Measurements from ENCODE around the gene PNPLA2. TPM values are rescaled to one million over a fixed set of nuclear protein-coding genes. Genes with fewer than 3 reads are reported as not detected.

The PNPLA2 gene
- total RNA-seq, 4 donors from 2014 or later, result 39.7 to 79.4 (median 58.9) TPM

GRCh38 chr11:797296-798092, 21.2 kb upstream of the PNPLA2 start:
- peak; percentile 51 for ATAC-seq
- 0% methylated on average over 1 of the region's 57 CpGs; no CpG with 5 or more reads in 1 of the 2 donors for WGBS, 2 donors (ENCODE audit: low coverage in 1 of 2)
- H3K9me3 ChIP-seq, result no peaks in the 10 kb centered on the region
- H3K27ac ChIP-seq, result peak overlapping the region; percentile 20 to 94 (median 86)
- peaks cover 0 to 57% of the 10 kb centered on the region in 2 donors for H3K36me3 ChIP-seq
- peak overlapping the region; percentile 44 to 81 for H3K4me3 ChIP-seq
- TF ChIP-seq POLR2A (IDR thresholded peaks at IDR 0.05), result no peak
- no peak for TF ChIP-seq POLR2AphosphoS5 (IDR thresholded peaks at IDR 0.05)
- TF ChIP-seq, protein P1, sequence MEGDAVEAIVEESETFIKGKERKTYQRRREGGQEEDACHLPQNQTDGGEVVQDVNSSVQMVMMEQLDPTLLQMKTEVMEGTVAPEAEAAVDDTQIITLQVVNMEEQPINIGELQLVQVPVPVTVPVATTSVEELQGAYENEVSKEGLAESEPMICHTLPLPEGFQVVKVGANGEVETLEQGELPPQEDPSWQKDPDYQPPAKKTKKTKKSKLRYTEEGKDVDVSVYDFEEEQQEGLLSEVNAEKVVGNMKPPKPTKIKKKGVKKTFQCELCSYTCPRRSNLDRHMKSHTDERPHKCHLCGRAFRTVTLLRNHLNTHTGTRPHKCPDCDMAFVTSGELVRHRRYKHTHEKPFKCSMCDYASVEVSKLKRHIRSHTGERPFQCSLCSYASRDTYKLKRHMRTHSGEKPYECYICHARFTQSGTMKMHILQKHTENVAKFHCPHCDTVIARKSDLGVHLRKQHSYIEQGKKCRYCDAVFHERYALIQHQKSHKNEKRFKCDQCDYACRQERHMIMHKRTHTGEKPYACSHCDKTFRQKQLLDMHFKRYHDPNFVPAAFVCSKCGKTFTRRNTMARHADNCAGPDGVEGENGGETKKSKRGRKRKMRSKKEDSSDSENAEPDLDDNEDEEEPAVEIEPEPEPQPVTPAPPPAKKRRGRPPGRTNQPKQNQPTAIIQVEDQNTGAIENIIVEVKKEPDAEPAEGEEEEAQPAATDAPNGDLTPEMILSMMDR (IDR thresholded peaks at IDR 0.05), result no peak
- TF ChIP-seq EP300 (IDR thresholded peaks at IDR 0.05), result no peak
- no peaks in the 10 kb centered on the region for H3K27me3 ChIP-seq
- H3K4me1 ChIP-seq, result peaks cover 0 to 58% (median 22%) of the 10 kb centered on the region in 3 donors

GRCh38 chr11:798093-798713, 20.5 kb upstream of the PNPLA2 start, which contains the start of gene SLC25A22:
SLC25A22 (minus strand) TSS chr11:798281; CDS start chr11:795006, 3,275 bp downstream.
- H3K9me3 ChIP-seq, result no peaks in the 10 kb centered on the region
- peaks cover 0 to 63% (median 22%) of the 10 kb centered on the region in 3 donors for H3K4me1 ChIP-seq
- peak; percentile 77 for ATAC-seq
- H3K4me3 ChIP-seq, result peak within 1 kb of the TSS; percentile 44 to 81
- H3K27ac ChIP-seq, result peak within 1 kb of the TSS; percentile 20 to 94 (median 86)
- peaks cover 0 to 57% of the 10 kb centered on the region in 2 donors for H3K36me3 ChIP-seq
- TF ChIP-seq EP300 (IDR thresholded peaks at IDR 0.05) (no peak), POLR2A (IDR thresholded peaks at IDR 0.05) (peak in 1 of 2 donors; percentile 13), POLR2AphosphoS5 (IDR thresholded peaks at IDR 0.05) (no peak)
- TF ChIP-seq, protein P1 (IDR thresholded peaks at IDR 0.05), result peak in 3 of 4 experiments; percentile 87 to 91 (median 90)
- no peaks in the 10 kb centered on the region for H3K27me3 ChIP-seq
- no CpG with 5 or more reads among the region's 69 CpGs for WGBS, 2 donors (ENCODE audit: low coverage in 1 of 2)

DNA sequence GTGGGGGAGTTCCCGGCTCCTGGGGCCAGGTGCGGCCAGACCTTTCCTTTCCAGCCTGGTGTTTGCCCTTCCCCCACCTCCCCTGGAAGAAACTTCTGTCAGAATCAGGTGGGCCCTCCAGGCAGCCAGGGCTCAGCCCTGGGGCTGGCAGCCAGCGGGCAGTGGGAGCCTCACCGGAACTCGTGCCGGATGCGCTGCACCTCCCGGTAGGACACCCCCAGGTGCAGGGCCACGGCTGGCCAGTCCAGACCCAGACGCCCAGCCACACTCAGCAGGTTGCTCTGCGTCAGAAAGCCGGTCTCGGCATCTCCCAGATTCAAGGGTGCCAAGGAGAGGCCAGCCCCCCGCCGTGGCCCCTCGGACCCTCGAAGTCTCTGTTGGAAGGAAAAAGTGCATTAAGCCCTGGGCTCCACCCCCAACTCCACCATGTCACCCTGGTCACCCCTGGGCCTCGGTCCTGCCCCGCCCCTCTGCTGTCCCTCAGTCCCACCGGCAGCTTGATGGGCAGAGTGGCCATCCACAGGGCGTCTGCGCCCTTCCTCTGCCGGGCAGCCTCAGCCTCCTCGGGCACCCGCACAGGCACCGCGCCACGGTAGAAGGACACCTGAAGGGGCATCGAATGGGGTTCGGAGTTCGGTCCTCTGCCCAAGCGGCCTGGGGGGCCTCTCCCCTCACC, 18.9 kb upstream of the PNPLA2 start:
- H3K4me1 ChIP-seq, result peaks cover 0 to 65% (median 30%) of the 10 kb centered on the region in 3 donors
- 94% methylated on average over 3 of the region's 32 CpGs; no CpG with 5 or more reads in 1 of the 2 donors for whole genome bisulfite sequencing, 2 donors (ENCODE audit: low coverage in 1 of 2)
- H3K4me3 ChIP-seq, result no peak overlapping the region
- H3K27me3 ChIP-seq, result no peaks in the 10 kb centered on the region
- ATAC-seq, result no peak
- no peaks in the 10 kb centered on the region for H3K9me3 ChIP-seq
- H3K27ac ChIP-seq, result no peak overlapping the region
- peaks cover 0 to 49% of the 10 kb centered on the region in 2 donors for H3K36me3 ChIP-seq
- no peak for TF ChIP-seq POLR2AphosphoS5 (IDR thresholded peaks at IDR 0.05)
- TF ChIP-seq POLR2A (IDR thresholded peaks at IDR 0.05), result no peak
- TF ChIP-seq EP300 (IDR thresholded peaks at IDR 0.05), result no peak
- TF ChIP-seq, protein P1 (IDR thresholded peaks at IDR 0.05), result no peak

- H3K9me3 ChIP-seq, result no peaks in the 10 kb centered on the region
- H3K27ac ChIP-seq, result no peak overlapping the region
- no peaks in the 10 kb centered on the region for H3K27me3 ChIP-seq
- peaks cover 0 to 49% of the 10 kb centered on the region in 2 donors for H3K36me3 ChIP-seq
- no peak overlapping the region for H3K4me3 ChIP-seq
- ATAC-seq, result no peak
- WGBS, 2 donors (ENCODE audit: low coverage in 1 of 2), result 100% methylated on average over 4 of the region's 30 CpGs; no CpG with 5 or more reads in 1 of the 2 donors
- peaks cover 0 to 65% (median 28%) of the 10 kb centered on the region in 3 donors for H3K4me1 ChIP-seq
- TF ChIP-seq, protein P1 (IDR thresholded peaks at IDR 0.05), result no peak
- TF ChIP-seq POLR2A (IDR thresholded peaks at IDR 0.05) (no peak), POLR2AphosphoS5 (IDR thresholded peaks at IDR 0.05) (no peak), EP300 (IDR thresholded peaks at IDR 0.05) (no peak)
Observed at GRCh38 chr11:800473-800872, 18.2 kb upstream of the PNPLA2 start.

Data from gastroesophageal sphincter (tissue), 4 donors.